Ovary (tissue), 9 donors: Measurements from ENCODE around the gene NAB2. TPM values are rescaled to one million over a fixed set of nuclear protein-coding genes. Genes with fewer than 3 reads are reported as not detected.
A peak's percentile ranks its signal among the peaks of the same experiment; 100 is the strongest.
"Not testable (repeated sequence)": the region's sequence is repeated elsewhere in the genome, so short reads cannot be mapped to it uniquely, and the experiment has no call there.

Source experiments
- DNase-seq, 5 donors: peaks; one replicate each; pipeline ENCODE4 v3.0.0-alpha.2; 2019 to 2020
- H3K27ac ChIP-seq, 2 donors: fragments of 200-600 bp; one replicate each; pipeline versions ENCODE4 v1.5.1 to v1.8.0; 2019 to 2022
- H3K27me3 ChIP-seq: fragments of 200-600 bp; one replicate; pipeline ENCODE4 v1.8.0; 2022
- H3K36me3 ChIP-seq: fragments of 200-600 bp; sonication (generic); one replicate; pipeline ENCODE4 v1.5.1; 2019
- H3K4me1 ChIP-seq: one replicate; pipeline ENCODE4 v1.8.1; 2013; ENCODE audit warnings: mild to moderate bottlenecking, moderate library complexity; ENCODE audit not compliant: insufficient read depth
- H3K4me3 ChIP-seq: fragments of 200-600 bp; sonication (generic); one replicate; pipeline ENCODE4 v1.5.1; 2017
- H3K9me3 ChIP-seq, 2 donors: fragments of 200-600 bp in 1 of 2; sonication (generic) in 1 of 2; one replicate each; pipeline versions ENCODE4 v1.5.1 to v1.8.1; 2013 to 2019; ENCODE audit warnings: mild to moderate bottlenecking in 1 of 2, moderate library complexity in 1 of 2
- EP300 ChIP-seq: sonication (generic); formaldehyde crosslinking; IDR thresholded peaks from one replicate; pipeline ENCODE4 v1.6.1; 2017; ENCODE audit warnings: antibody characterized with exemption
- POLR2A ChIP-seq: fragments of 450-650 bp; IDR thresholded peaks from one replicate; pipeline ENCODE4 v1.6.1; 2017; ENCODE audit warnings: antibody characterized with exemption, mild to moderate bottlenecking, moderate library complexity
- WGBS, 3 donors: extraction: QIAGEN DNeasy Blood & Tissue Kit in 1 of 3; methylation state at CpG; one replicate each; pipeline versions ENCODE4 v1.1.5 to v1.1.7; 2013 to 2017; 5-methylcytosine and 5-hydroxymethylcytosine counted together
- intact Hi-C, 4 donors: fragments of 100-400 bp; cut with DNase I; formaldehyde crosslinking; loops; one replicate each; pipeline versions ENCODE4 v1.11.0 to v1.15.1; 2022 to 2023
- polyA plus RNA-seq, 2 donors: library from polyadenylated mRNA; stranded (reverse); fragments of 200-250 nt in 1 of 2; fragments of 350-450 nt in 1 of 2; fragmentation: Illumina TruSeq in 1 of 2; extraction: RNeasy Lipid Tissue Mini Kit (QIAGEN cat#74804) in 1 of 2; gene quantifications; one replicate each; pipeline ENCODE4 v1.2.3, GENCODE V29; 2013 to 2014
- total RNA-seq, 7 donors: library from RNA; depleted of rRNA in 2 of 7; stranded (reverse); fragments of >200 nt in 2 of 7; fragmentation: NEBNext Ultra II Directional in 3 of 7; extraction: Animal tissue kit (Norgen Biotek cat#: 25700) in 3 of 7; gene quantifications; one replicate each; pipeline versions ENCODE4 v1.1.0 to v1.2.4, GENCODE V29; 2016 to 2023
- TF ChIP-seq, protein P1 (sequence below), 3 donors: fragments of 450-650 bp in 2 of 3; fragments of 200-600 bp in 1 of 3; IDR thresholded peaks; one replicate each; pipeline versions ENCODE4 v1.5.1 to v1.8.0; 2016 to 2022; ENCODE audit warnings: antibody characterized with exemption in 3 of 3, mild to moderate bottlenecking in 1 of 3
- donor health status: DM: no; HTN: no; CAD: no; lungs with moderate emphysema.
- donor health status: DM: no; HTN: no; CAD: no.
- donor health status: Bipolar disorder and iron deficiency.
- donor health status: DM: yes; HTN: yes; CAD: no.
- donor health status: DM: no; HTN: no; CAD: no.
- donor health status: DM: yes; HTN: yes; CAD: no.

Gene NAB2
- total and polyA plus RNA-seq, 9 donors = 27.5 to 103 (median 47.4) TPM

DNA sequence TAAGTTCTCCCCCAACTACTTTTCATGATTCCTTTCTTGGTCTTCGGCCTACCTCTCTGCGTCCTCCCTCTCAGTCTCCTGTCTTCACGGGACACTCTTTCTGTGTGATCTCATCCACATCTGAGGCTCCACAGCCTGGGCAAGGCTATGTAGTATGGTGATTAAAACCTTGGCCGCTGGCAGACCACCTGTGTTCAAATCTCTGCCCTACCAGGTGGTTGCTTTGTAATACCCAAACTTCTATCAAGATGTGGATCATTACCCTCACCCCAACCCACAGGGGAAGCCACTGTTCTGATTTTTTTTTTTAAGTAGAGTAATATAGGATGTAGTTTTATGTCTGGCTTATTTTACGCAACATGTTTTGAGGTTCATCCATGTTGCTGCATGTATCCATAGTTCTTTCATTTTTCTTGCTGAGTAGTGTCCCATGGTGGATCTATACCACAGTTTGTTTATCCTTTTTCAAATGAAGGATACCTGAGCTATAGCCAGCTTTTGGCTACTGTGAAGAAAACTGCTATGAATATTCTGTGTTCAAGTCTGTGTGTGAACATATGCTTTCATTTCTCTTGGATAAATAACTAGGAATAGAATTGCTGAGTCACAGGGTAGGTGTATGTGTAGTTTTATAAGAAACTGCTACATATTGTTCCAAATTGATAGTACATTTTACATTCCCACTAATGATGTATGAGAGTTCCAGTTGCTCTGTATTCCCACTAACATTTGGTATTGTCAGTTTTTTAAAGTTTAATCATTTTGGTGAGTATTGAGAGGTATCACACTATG lies 30.6 kb downstream of the NAB2 start:
- H3K36me3 ChIP-seq = no peaks in the 10 kb centered on the region
- no peaks in the 10 kb centered on the region for H3K4me1 ChIP-seq
- 87 to 90% (median 89%) methylated on average over 5 of the region's 5 CpGs for WGBS, 3 donors
- H3K27ac ChIP-seq = no peak overlapping the region
- no peak for DNase-seq
- no peaks in the 10 kb centered on the region for H3K9me3 ChIP-seq
- no peaks in the 10 kb centered on the region for H3K27me3 ChIP-seq
- intact Hi-C loops = no loop called here
- H3K4me3 ChIP-seq = no peak overlapping the region
- TF ChIP-seq EP300 (no peak), POLR2A (no peak)
- TF ChIP-seq, protein P1, sequence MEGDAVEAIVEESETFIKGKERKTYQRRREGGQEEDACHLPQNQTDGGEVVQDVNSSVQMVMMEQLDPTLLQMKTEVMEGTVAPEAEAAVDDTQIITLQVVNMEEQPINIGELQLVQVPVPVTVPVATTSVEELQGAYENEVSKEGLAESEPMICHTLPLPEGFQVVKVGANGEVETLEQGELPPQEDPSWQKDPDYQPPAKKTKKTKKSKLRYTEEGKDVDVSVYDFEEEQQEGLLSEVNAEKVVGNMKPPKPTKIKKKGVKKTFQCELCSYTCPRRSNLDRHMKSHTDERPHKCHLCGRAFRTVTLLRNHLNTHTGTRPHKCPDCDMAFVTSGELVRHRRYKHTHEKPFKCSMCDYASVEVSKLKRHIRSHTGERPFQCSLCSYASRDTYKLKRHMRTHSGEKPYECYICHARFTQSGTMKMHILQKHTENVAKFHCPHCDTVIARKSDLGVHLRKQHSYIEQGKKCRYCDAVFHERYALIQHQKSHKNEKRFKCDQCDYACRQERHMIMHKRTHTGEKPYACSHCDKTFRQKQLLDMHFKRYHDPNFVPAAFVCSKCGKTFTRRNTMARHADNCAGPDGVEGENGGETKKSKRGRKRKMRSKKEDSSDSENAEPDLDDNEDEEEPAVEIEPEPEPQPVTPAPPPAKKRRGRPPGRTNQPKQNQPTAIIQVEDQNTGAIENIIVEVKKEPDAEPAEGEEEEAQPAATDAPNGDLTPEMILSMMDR (IDR thresholded peaks at IDR 0.05) = no peak

DNA sequence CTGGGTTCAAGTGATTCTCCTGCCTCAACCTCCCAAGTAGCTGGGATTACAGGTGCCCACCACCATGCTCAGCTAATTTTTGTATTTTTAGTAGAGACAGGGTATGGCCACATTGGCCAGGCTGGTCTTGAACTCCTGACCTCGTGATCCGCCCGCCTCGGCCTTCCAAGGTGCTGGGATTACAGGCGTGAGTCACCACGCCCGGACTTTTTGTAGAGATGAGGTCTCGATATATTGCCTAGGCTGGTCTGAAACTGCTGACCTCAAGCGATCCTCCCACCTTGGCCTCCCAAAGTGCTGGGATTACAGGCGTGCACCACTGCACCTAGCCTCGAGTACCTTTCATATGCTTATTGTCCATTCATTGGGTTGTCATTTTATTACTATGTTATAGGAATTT lies 31.8 kb downstream of the NAB2 start:
- DNase-seq, H3K27me3 ChIP-seq, H3K4me1 ChIP-seq, intact Hi-C loops, H3K27ac ChIP-seq, H3K4me3 ChIP-seq, H3K36me3 ChIP-seq, H3K9me3 ChIP-seq: not testable (repeated sequence)
- WGBS, 3 donors = 89 to 94% (median 90%) methylated on average over 11 of the region's 11 CpGs

DNA sequence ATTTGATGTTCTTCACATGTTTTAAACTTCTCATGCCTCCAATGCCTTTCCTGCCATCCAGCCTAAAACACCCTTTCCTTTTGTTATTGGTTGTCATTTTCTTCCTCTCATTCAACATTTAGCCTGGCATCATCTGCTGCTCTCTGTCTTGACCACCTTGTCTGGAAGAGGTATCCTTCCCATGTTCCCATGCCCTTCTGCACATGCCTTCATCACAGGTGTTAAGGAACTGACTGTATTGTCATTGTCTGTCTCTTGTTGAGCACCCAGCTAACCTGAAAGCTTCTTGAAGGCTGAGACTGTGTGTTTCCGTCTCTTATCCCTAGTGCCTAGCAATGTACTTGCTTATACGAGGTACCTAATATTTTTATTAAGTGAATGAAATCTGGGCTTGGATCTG lies 34.9 kb downstream of the NAB2 start:
- H3K27me3 ChIP-seq = no peaks in the 10 kb centered on the region
- no peak overlapping the region for H3K27ac ChIP-seq
- no peak for DNase-seq
- TF ChIP-seq EP300 = no peak
- TF ChIP-seq POLR2A = no peak
- TF ChIP-seq, protein P1 (IDR thresholded peaks at IDR 0.05) = no peak
- 31 to 46% (median 37%) methylated on average over 2 of the region's 2 CpGs for WGBS, 3 donors
- intact Hi-C loops = loop anchor here in 1 of 4 donors (2.0 kb wide), 1 partner anchor 59 kb away; no protein-coding TSS in a partner anchor
- no peaks in the 10 kb centered on the region for H3K9me3 ChIP-seq
- H3K36me3 ChIP-seq = no peaks in the 10 kb centered on the region
- H3K4me1 ChIP-seq = peaks cover 5% of the 10 kb centered on the region
- H3K4me3 ChIP-seq = no peak overlapping the region

GRCh38 chr12:57124261-57124877 lies 35.5 kb downstream of the NAB2 start:
- Histone ChIP-seq H3K9me3 (no peaks in the 10 kb centered on the region), H3K27me3 (no peaks in the 10 kb centered on the region), H3K4me3 (no peak overlapping the region), H3K36me3 (no peaks in the 10 kb centered on the region), H3K27ac (no peak overlapping the region), H3K4me1 (peaks cover 5% of the 10 kb centered on the region)
- 14 to 15% (median 15%) methylated on average over 10 of the region's 10 CpGs for WGBS, 3 donors
- TF ChIP-seq EP300 (no peak), POLR2A (no peak)
- TF ChIP-seq, protein P1 (IDR thresholded peaks at IDR 0.05) = peak; percentile 88 to 96 (median 94)
- DNase-seq = peak; percentile 72 to 87 (median 77)
- intact Hi-C loops = no loop called here

GRCh38 chr12:57126061-57126460 lies 37.1 kb downstream of the NAB2 start:
- TF ChIP-seq, protein P1 (IDR thresholded peaks at IDR 0.05) = no peak
- TF ChIP-seq EP300 = no peak
- no peak for TF ChIP-seq POLR2A
- whole genome bisulfite sequencing, 3 donors = 90 to 93% (median 91%) methylated on average over 11 of the region's 11 CpGs
- Histone ChIP-seq H3K36me3 (no peaks in the 10 kb centered on the region), H3K27me3 (no peaks in the 10 kb centered on the region), H3K27ac (no peak overlapping the region), H3K9me3 (no peaks in the 10 kb centered on the region), H3K4me3 (no peak overlapping the region), H3K4me1 (peaks cover 7% of the 10 kb centered on the region)
- DNase-seq = peak in 1 of 5 donors; percentile 37
- intact Hi-C loops = loop anchor here in 3 of 4 donors (2.0 to 5.0 kb wide), 4 partner anchors 41 to 56 kb away; no protein-coding TSS in a partner anchor
